Gastrocnemius medialis (tissue), 4 donors: ENCODE results near the gene PTTG1IP.

Source experiments
- CTCF ChIP-seq, 5 experiments: fragments of 450-650 bp in 3 of 5; fragments of 200-600 bp in 2 of 5; sonication (generic) in 2 of 5; IDR thresholded peaks in 4 of 5; conservative IDR thresholded peaks in 1 of 5; 1 replicate in 4 of 5; 2 replicates in 1 of 5; pipeline ENCODE4 v1.5.1; 2016 to 2019; ENCODE audit warnings: antibody characterized with exemption in 5 of 5, mild to moderate bottlenecking in 3 of 5, moderate library complexity in 3 of 5
- POLR2A ChIP-seq, 2 donors: fragments of 450-650 bp; IDR thresholded peaks; one replicate each; pipeline ENCODE4 v1.6.1; 2017; ENCODE audit warnings: antibody characterized with exemption in 2 of 2, mild to moderate bottlenecking in 2 of 2, moderate library complexity in 2 of 2

- peak; percentile 87 to 91 for TF ChIP-seq POLR2A (IDR thresholded peaks at IDR 0.05)
- TF ChIP-seq CTCF (IDR thresholded peaks at IDR 0.05 in 4 of 5, conservative IDR thresholded peaks at IDR 0.05 in 1 of 5) = no peak
Measured at GRCh38 chr21:44801468-44802395, 71.8 kb downstream of the PTTG1IP start, which contains the start of gene UBE2G2.
